Right lobe of liver (tissue), 4 donors: ENCODE data around the gene THRA.

Experiments
- CTCF ChIP-seq, 4 donors: fragments of 200-600 bp in 3 of 4; fragments of 450-650 bp in 1 of 4; IDR thresholded peaks; one replicate each; pipeline versions ENCODE4 v1.5.1 to v1.8.0; 2016 to 2022; ENCODE audit warnings: antibody characterized with exemption in 4 of 4, mild to moderate bottlenecking in 2 of 4
- POLR2A ChIP-seq: fragments of 450-650 bp; IDR thresholded peaks from one replicate; pipeline ENCODE4 v1.6.1; 2017; ENCODE audit warnings: antibody characterized with exemption, mild to moderate bottlenecking
- donor health status: DM: no; HTN: no; CAD: no.
- donor health status: DM: no; HTN: no; CAD: no.
- donor health status: DM: no; HTN: yes; CAD: no.

- TF ChIP-seq POLR2A: no peak
- TF ChIP-seq CTCF (IDR thresholded peaks at IDR 0.05): peak in 2 of 4 donors; percentile 16 to 19
These were observed 27.6 kb upstream of the THRA start for GRCh38 chr17:40035162-40035559.
